GM12875 (cell line): ENCODE measurements around the gene PHF21B.

Experiments
- H3K4me3 ChIP-seq: one replicate; pipeline ENCODE4 v1.5.1; 2011; ENCODE audit warnings: low read depth, low read length, control low read depth
- TF ChIP-seq, protein P1 (sequence below): IDR thresholded peaks from 2 replicates; pipeline ENCODE4 v1.5.1; 2011; ENCODE audit warnings: low read depth, mild to moderate bottlenecking, control low read depth, inconsistent platforms, low read length, moderate library complexity, borderline replicate concordance; ENCODE audit not compliant: insufficient read depth

The PHF21B gene

DNA sequence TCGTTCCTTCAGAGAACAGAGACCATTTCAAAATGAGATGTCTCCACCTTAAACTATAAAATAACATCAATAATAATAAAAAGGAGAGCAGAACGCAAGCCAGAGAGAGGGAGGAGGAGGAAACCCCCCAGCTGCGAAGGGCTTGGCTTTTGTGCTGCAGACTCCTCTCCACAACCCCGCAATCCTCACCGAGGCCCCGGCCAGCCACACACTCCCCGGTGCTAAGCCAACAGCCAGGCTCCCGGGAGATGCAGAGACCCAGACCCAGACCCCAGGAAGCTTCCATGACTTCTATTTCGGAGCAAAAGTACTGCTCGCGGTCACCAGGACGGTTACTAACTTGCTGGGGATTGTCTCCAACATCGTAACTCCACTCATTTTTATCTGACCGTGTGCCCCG lies 10.6 kb downstream of the PHF21B start:
- TF ChIP-seq, protein P1, sequence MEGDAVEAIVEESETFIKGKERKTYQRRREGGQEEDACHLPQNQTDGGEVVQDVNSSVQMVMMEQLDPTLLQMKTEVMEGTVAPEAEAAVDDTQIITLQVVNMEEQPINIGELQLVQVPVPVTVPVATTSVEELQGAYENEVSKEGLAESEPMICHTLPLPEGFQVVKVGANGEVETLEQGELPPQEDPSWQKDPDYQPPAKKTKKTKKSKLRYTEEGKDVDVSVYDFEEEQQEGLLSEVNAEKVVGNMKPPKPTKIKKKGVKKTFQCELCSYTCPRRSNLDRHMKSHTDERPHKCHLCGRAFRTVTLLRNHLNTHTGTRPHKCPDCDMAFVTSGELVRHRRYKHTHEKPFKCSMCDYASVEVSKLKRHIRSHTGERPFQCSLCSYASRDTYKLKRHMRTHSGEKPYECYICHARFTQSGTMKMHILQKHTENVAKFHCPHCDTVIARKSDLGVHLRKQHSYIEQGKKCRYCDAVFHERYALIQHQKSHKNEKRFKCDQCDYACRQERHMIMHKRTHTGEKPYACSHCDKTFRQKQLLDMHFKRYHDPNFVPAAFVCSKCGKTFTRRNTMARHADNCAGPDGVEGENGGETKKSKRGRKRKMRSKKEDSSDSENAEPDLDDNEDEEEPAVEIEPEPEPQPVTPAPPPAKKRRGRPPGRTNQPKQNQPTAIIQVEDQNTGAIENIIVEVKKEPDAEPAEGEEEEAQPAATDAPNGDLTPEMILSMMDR: no peak
- no peak overlapping the region for H3K4me3 ChIP-seq

- H3K4me3 ChIP-seq: no peak overlapping the region
- TF ChIP-seq, protein P1: no peak
These were observed 11.5 kb downstream of the PHF21B start for GRCh38 chr22:44998296-44998695.

DNA sequence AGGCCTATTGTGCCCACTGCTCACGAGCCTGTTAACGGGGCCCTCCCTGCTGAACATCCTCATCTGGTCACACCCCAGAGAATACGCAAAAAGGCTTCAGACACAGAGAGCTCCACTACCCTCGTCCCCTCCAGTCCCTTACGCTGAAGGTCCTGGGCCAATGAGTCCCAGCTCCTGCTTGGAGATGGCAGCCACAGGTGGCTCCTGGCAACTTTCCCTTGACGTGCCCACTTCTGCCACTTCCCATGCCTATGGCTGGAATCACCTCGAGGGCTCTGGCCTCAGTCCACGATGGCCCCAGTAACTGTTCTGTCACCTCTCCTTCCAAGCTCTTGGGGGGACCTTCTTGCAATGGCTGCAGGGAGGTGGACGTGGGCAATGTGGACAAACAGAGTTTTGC lies 12.7 kb downstream of the PHF21B start:
- TF ChIP-seq, protein P1: no peak
- H3K4me3 ChIP-seq: no peak overlapping the region

- TF ChIP-seq, protein P1: no peak
- H3K4me3 ChIP-seq: no peak overlapping the region
These were observed 13.2 kb downstream of the PHF21B start for GRCh38 chr22:44996648-44997047.

- no peak overlapping the region for H3K4me3 ChIP-seq
- TF ChIP-seq, protein P1: no peak
These were observed 13.7 kb downstream of the PHF21B start for GRCh38 chr22:44996120-44996519.

DNA sequence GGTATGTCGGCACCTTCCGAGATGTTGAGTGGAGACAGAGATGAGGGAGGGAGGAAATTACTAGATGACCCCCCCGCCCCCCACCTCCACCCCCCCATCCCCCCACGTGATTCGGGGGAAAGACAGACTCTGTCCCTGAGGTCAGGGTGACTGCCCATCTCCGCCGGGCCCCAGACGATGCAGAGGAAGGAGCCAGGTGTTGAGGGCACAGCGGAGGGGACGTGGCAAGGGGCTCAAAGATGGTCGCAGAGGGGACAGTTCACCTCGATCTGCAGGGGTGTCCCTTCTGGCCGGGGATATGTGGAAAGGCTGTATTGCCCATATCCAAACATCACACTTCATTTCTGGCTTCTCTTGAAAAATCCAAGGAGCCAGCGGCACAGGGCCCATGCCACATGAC lies 14.1 kb downstream of the PHF21B start:
- no peak overlapping the region for H3K4me3 ChIP-seq
- TF ChIP-seq, protein P1: no peak

DNA sequence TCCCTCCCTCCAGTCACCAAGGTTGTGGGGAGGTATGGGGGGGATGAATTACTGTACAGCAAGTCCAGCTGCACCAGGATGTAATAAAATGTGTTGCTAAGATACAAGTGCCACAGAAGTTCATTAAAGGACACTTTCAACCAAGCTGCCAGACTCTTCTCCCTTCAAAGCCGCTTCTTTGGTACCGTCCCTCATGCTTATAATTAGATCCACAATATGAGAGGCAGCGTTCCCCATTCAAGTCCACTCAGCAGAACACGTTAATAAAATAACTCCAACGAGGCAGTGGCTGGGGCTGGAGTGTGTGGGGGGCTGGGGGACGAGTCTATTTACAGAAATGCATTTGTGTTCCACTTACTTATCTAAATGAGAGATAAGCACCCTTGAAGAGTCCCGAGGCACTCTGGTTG lies 14.7 kb downstream of the PHF21B start:
- no peak overlapping the region for H3K4me3 ChIP-seq
- TF ChIP-seq, protein P1: no peak
